ENCODE data around the gene ENO2. TPM values are rescaled to one million over a fixed set of nuclear protein-coding genes. Genes with fewer than 3 reads are reported as not detected.

The ENO2 gene
- total and polyA plus RNA-seq, 4 donors = 1.1 to 3.1 (median 1.4) TPM

GRCh38 chr12:6961695-6962284 is 47.4 kb downstream of the ENO2 start:
- no peaks in the 10 kb centered on the region for H3K9me3 ChIP-seq (ENCODE audit: control insufficient read depth in 4 of 4, low read length in 3 of 4)
- TF ChIP-seq MAX (IDR thresholded peaks at IDR 0.05) (no peak), RAD21 (IDR thresholded peaks at IDR 0.05) (peak in 1 of 2 donors; percentile 31)
- peaks cover 2 to 40% (median 17%) of the 10 kb centered on the region in 4 donors for H3K4me1 ChIP-seq (ENCODE audit: control insufficient read depth in 4 of 4, insufficient read depth in 4 of 4, low read length in 3 of 4)
- H3K36me3 ChIP-seq (ENCODE audit: control insufficient read depth in 4 of 4, insufficient read depth in 3 of 4, low read depth in 1 of 4, low read length in 3 of 4) = peaks cover 3 to 17% (median 10%) of the 10 kb centered on the region in 4 donors
- H3K9ac ChIP-seq (ENCODE audit: low read depth in 1 of 2, low read length in 2 of 2) = peak overlapping the region; percentile 2 to 55
- WGBS = 34% methylated on average over 16 of the region's 16 CpGs
- peak overlapping the region; percentile 42 to 87 for H3K27ac ChIP-seq (ENCODE audit: low read depth in 1 of 2, low read length in 2 of 2)
- peak; percentile 64 for DNase-seq (ENCODE audit: low spot score)
- no peak overlapping the region for H3K4me3 ChIP-seq (ENCODE audit: low read depth in 1 of 3, low read length in 3 of 3)
- H3K27me3 ChIP-seq (ENCODE audit: control insufficient read depth in 4 of 4, insufficient read depth in 4 of 4, low read length in 3 of 4) = no peaks in the 10 kb centered on the region

GRCh38 chr12:6962285-6963015 is 48.1 kb downstream of the ENO2 start:
- no peak for DNase-seq (ENCODE audit: low spot score)
- Histone ChIP-seq H3K4me3 (ENCODE audit: low read depth in 1 of 3, low read length in 3 of 3) (no peak overlapping the region), H3K27ac (ENCODE audit: low read depth in 1 of 2, low read length in 2 of 2) (peak overlapping the region; percentile 42 to 87), H3K4me1 (ENCODE audit: control insufficient read depth in 4 of 4, insufficient read depth in 4 of 4, low read length in 3 of 4) (peaks cover 2 to 40% (median 17%) of the 10 kb centered on the region in 4 donors), H3K27me3 (ENCODE audit: control insufficient read depth in 4 of 4, insufficient read depth in 4 of 4, low read length in 3 of 4) (no peaks in the 10 kb centered on the region), H3K36me3 (ENCODE audit: control insufficient read depth in 4 of 4, insufficient read depth in 3 of 4, low read depth in 1 of 4, low read length in 3 of 4) (peaks cover 7 to 23% (median 16%) of the 10 kb centered on the region in 4 donors), H3K9ac (ENCODE audit: low read depth in 1 of 2, low read length in 2 of 2) (no peak overlapping the region), H3K9me3 (ENCODE audit: control insufficient read depth in 4 of 4, low read length in 3 of 4) (no peaks in the 10 kb centered on the region)
- TF ChIP-seq SP1 (IDR thresholded peaks at IDR 0.05) = no peak
- TF ChIP-seq HNF4A (conservative IDR thresholded peaks at IDR 0.05) = no peak
- TF ChIP-seq RAD21 (IDR thresholded peaks at IDR 0.05) = no peak
- TF ChIP-seq NR2F2 (IDR thresholded peaks at IDR 0.05) = no peak
- TF ChIP-seq JUND (IDR thresholded peaks at IDR 0.05) = no peak
- no peak for TF ChIP-seq YY1 (IDR thresholded peaks at IDR 0.05)
- no peak for TF ChIP-seq GABPA (IDR thresholded peaks at IDR 0.05 in 1 of 2, conservative IDR thresholded peaks at IDR 0.05 in 1 of 2)
- no peak for TF ChIP-seq REST (IDR thresholded peaks at IDR 0.05)
- TF ChIP-seq RXRA (IDR thresholded peaks at IDR 0.05) = no peak
- TF ChIP-seq FOXA2 (IDR thresholded peaks at IDR 0.05) = no peak
- no peak for TF ChIP-seq MAX (IDR thresholded peaks at IDR 0.05)
- 63% methylated on average over 25 of the region's 25 CpGs for WGBS

GRCh38 chr12:6963016-6963731 is 48.8 kb downstream of the ENO2 start:
- no peak overlapping the region for H3K4me3 ChIP-seq (ENCODE audit: low read depth in 1 of 3, low read length in 3 of 3)
- TF ChIP-seq RXRA (IDR thresholded peaks at IDR 0.05) (no peak), YY1 (IDR thresholded peaks at IDR 0.05) (no peak), ATF3 (IDR thresholded peaks at IDR 0.05) (no peak), GABPA (IDR thresholded peaks at IDR 0.05 in 1 of 2, conservative IDR thresholded peaks at IDR 0.05 in 1 of 2) (no peak), TAF1 (conservative IDR thresholded peaks at IDR 0.05) (no peak), JUND (IDR thresholded peaks at IDR 0.05) (no peak), HNF4G (IDR thresholded peaks at IDR 0.05) (no peak), ZBTB33 (IDR thresholded peaks at IDR 0.05) (no peak), EGR1 (IDR thresholded peaks at IDR 0.05; ENCODE audit: low read depth in 2 of 2) (no peak), HNF4A (conservative IDR thresholded peaks at IDR 0.05) (no peak), SP1 (IDR thresholded peaks at IDR 0.05) (no peak)
- H3K9me3 ChIP-seq (ENCODE audit: control insufficient read depth in 4 of 4, low read length in 3 of 4) = no peaks in the 10 kb centered on the region
- no peaks in the 10 kb centered on the region for H3K27me3 ChIP-seq (ENCODE audit: control insufficient read depth in 4 of 4, insufficient read depth in 4 of 4, low read length in 3 of 4)
- no peak overlapping the region for H3K9ac ChIP-seq (ENCODE audit: low read depth in 1 of 2, low read length in 2 of 2)
- no peak overlapping the region for H3K27ac ChIP-seq (ENCODE audit: low read depth in 1 of 2, low read length in 2 of 2)
- peaks cover 12 to 28% (median 22%) of the 10 kb centered on the region in 4 donors for H3K36me3 ChIP-seq (ENCODE audit: control insufficient read depth in 4 of 4, insufficient read depth in 3 of 4, low read depth in 1 of 4, low read length in 3 of 4)
- WGBS = 79% methylated on average over 32 of the region's 32 CpGs
- H3K4me1 ChIP-seq (ENCODE audit: control insufficient read depth in 4 of 4, insufficient read depth in 4 of 4, low read length in 3 of 4) = peaks cover 2 to 41% (median 19%) of the 10 kb centered on the region in 4 donors
- no peak for DNase-seq (ENCODE audit: low spot score)
